HEK293 (cell line): ENCODE data around the gene BIVM.

Source experiments
- FEZF1 ChIP-seq: fragments of 450-650 bp; formaldehyde crosslinking; IDR thresholded peaks from 2 replicates; pipeline ENCODE4 v1.5.1; 2016; ENCODE audit warnings: missing biosample characterization, missing genetic modification characterization
- KLF8 ChIP-seq: fragments of 450-650 bp; formaldehyde crosslinking; IDR thresholded peaks from 2 replicates; pipeline ENCODE4 v1.5.1; 2016; ENCODE audit warnings: missing biosample characterization, missing genetic modification characterization
- KLF9 ChIP-seq: fragments of 450-650 bp; formaldehyde crosslinking; IDR thresholded peaks from 2 replicates; pipeline ENCODE4 v1.5.1; 2016; ENCODE audit warnings: missing biosample characterization, missing genetic modification characterization, low read depth
- ZEB2 ChIP-seq: fragments of 450-650 bp; formaldehyde crosslinking; IDR thresholded peaks from 2 replicates; pipeline ENCODE4 v1.5.1; 2016; ENCODE audit warnings: missing biosample characterization, missing genetic modification characterization
- ZFP37 ChIP-seq: fragments of 450-650 bp; formaldehyde crosslinking; IDR thresholded peaks from 2 replicates; pipeline ENCODE4 v1.5.1; 2016; ENCODE audit warnings: missing biosample characterization, missing genetic modification characterization
- ZNF214 ChIP-seq: fragments of 450-650 bp; formaldehyde crosslinking; IDR thresholded peaks from 2 replicates; pipeline ENCODE4 v1.5.1; 2017; ENCODE audit warnings: missing biosample characterization, mild to moderate bottlenecking, missing genetic modification characterization, borderline replicate concordance
- ZNF335 ChIP-seq: fragments of 450-650 bp; formaldehyde crosslinking; conservative IDR thresholded peaks from 2 replicates; pipeline ENCODE4 v1.5.1; 2016; ENCODE audit warnings: missing biosample characterization, missing genetic modification characterization
- ZNF341 ChIP-seq: fragments of 450-650 bp; formaldehyde crosslinking; IDR thresholded peaks from 2 replicates; pipeline ENCODE4; 2016; ENCODE audit warnings: low read depth, missing biosample characterization, missing genetic modification characterization
- ZNF473 ChIP-seq: fragments of 450-650 bp; formaldehyde crosslinking; IDR thresholded peaks from 2 replicates; pipeline ENCODE4 v1.5.1; 2017; ENCODE audit warnings: missing biosample characterization, missing genetic modification characterization
- ZNF48 ChIP-seq: fragments of 450-650 bp; formaldehyde crosslinking; IDR thresholded peaks from 2 replicates; pipeline ENCODE4 v1.5.1; 2016; ENCODE audit warnings: missing biosample characterization, missing genetic modification characterization
- ZNF521 ChIP-seq: fragments of 450-650 bp; formaldehyde crosslinking; IDR thresholded peaks from 2 replicates; pipeline ENCODE4 v1.5.1; 2017; ENCODE audit warnings: missing biosample characterization, mild to moderate bottlenecking, missing genetic modification characterization
- ZNF555 ChIP-seq: fragments of 450-650 bp; formaldehyde crosslinking; conservative IDR thresholded peaks from 2 replicates; pipeline ENCODE4 v1.5.1; 2017; ENCODE audit warnings: missing biosample characterization, mild to moderate bottlenecking, missing genetic modification characterization, inconsistent platforms
- ZNF560 ChIP-seq: fragments of 450-650 bp; formaldehyde crosslinking; IDR thresholded peaks from 2 replicates; pipeline ENCODE4 v1.5.1; 2017; ENCODE audit warnings: missing biosample characterization, missing genetic modification characterization, borderline replicate concordance
- ZNF629 ChIP-seq: fragments of 450-650 bp; formaldehyde crosslinking; IDR thresholded peaks from 2 replicates; pipeline ENCODE4 v1.5.1; 2017; ENCODE audit warnings: missing biosample characterization, missing genetic modification characterization
- ZNF660 ChIP-seq: fragments of 450-650 bp; IDR thresholded peaks from 2 replicates; pipeline ENCODE4 v1.5.1; 2018; ENCODE audit warnings: missing biosample characterization, mild to moderate bottlenecking, missing genetic modification characterization
- ZNF768 ChIP-seq: fragments of 450-650 bp; formaldehyde crosslinking; IDR thresholded peaks from 2 replicates; pipeline ENCODE4 v1.5.1; 2018; ENCODE audit warnings: missing biosample characterization, mild to moderate bottlenecking, missing genetic modification characterization
- ZNF837 ChIP-seq: fragments of 450-650 bp; formaldehyde crosslinking; IDR thresholded peaks from 2 replicates; pipeline ENCODE4 v1.5.1; 2016; ENCODE audit warnings: missing biosample characterization, missing genetic modification characterization
- ZSCAN30 ChIP-seq: fragments of 450-650 bp; IDR thresholded peaks from 2 replicates; pipeline ENCODE4 v1.5.1; 2018; ENCODE audit warnings: missing biosample characterization, mild to moderate bottlenecking, missing genetic modification characterization, moderate library complexity
- TF ChIP-seq, protein P1 (sequence below): fragments of 450-650 bp; formaldehyde crosslinking; IDR thresholded peaks from 2 replicates; pipeline ENCODE4 v1.5.1; 2016; ENCODE audit warnings: missing biosample characterization, missing genetic modification characterization
- TF ChIP-seq, protein P2 (sequence below): fragments of 450-650 bp; formaldehyde crosslinking; IDR thresholded peaks from 2 replicates; pipeline ENCODE4 v1.5.1; 2016; ENCODE audit warnings: missing biosample characterization, missing genetic modification characterization
- TF ChIP-seq, protein P3 (sequence below): fragments of 450-650 bp; formaldehyde crosslinking; IDR thresholded peaks from 2 replicates; pipeline ENCODE4 v1.5.1; 2016; ENCODE audit warnings: missing biosample characterization, missing genetic modification characterization, low read depth
- TF ChIP-seq, protein P4 (sequence below): fragments of 450-650 bp; formaldehyde crosslinking; IDR thresholded peaks from 2 replicates; pipeline ENCODE4 v1.5.1; 2016; ENCODE audit warnings: missing biosample characterization, missing genetic modification characterization, borderline replicate concordance
- TF ChIP-seq, protein P5 (sequence below): fragments of 450-650 bp; formaldehyde crosslinking; conservative IDR thresholded peaks from 2 replicates; pipeline ENCODE4 v1.5.1; 2016; ENCODE audit warnings: low read depth, missing biosample characterization, missing genetic modification characterization

The BIVM gene

DNA sequence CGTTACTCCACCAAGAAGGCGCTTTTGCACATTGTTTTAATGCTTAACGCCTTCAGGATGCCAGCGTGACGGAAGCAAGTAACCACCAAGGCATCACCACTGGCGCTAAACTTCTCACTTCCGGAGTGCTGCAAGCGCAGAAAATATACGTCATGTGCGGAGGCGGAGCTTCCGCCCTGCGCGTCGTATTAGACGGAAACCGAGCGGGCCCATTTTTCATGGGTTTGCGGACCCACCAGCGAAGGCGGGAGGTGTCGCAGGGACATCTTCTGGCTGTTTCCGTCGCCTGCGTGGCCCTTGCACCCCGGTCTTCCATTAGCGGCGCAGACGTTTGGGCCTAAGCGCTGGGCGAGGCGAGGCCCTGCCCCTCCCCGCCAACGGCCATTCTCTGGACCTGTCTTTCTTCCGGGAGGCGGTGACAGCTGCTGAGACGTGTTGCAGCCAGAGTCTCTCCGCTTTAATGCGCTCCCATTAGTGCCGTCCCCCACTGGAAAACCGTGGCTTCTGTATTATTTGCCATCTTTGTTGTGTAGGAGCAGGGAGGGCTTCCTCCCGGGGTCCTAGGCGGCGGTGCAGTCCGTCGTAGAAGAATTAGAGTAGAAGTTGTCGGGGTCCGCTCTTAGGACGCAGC is 46.8 kb downstream of the BIVM start, which contains the start of gene ERCC5 (continued):
- TF ChIP-seq, protein P1, sequence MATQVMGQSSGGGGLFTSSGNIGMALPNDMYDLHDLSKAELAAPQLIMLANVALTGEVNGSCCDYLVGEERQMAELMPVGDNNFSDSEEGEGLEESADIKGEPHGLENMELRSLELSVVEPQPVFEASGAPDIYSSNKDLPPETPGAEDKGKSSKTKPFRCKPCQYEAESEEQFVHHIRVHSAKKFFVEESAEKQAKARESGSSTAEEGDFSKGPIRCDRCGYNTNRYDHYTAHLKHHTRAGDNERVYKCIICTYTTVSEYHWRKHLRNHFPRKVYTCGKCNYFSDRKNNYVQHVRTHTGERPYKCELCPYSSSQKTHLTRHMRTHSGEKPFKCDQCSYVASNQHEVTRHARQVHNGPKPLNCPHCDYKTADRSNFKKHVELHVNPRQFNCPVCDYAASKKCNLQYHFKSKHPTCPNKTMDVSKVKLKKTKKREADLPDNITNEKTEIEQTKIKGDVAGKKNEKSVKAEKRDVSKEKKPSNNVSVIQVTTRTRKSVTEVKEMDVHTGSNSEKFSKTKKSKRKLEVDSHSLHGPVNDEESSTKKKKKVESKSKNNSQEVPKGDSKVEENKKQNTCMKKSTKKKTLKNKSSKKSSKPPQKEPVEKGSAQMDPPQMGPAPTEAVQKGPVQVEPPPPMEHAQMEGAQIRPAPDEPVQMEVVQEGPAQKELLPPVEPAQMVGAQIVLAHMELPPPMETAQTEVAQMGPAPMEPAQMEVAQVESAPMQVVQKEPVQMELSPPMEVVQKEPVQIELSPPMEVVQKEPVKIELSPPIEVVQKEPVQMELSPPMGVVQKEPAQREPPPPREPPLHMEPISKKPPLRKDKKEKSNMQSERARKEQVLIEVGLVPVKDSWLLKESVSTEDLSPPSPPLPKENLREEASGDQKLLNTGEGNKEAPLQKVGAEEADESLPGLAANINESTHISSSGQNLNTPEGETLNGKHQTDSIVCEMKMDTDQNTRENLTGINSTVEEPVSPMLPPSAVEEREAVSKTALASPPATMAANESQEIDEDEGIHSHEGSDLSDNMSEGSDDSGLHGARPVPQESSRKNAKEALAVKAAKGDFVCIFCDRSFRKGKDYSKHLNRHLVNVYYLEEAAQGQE (tag by site-specific recombination), result peak; percentile 17; the same call in 1 of the 2 replicates
- peak; percentile 63; the same call in 1 of the 2 replicates for TF ChIP-seq ZNF660 (tag by site-specific recombination)
- peak; percentile 84 for TF ChIP-seq ZFP37 (tag by site-specific recombination)
- peak; percentile 35 for TF ChIP-seq FEZF1 (tag by site-specific recombination)
- TF ChIP-seq ZNF768, result no peak
- no peak for TF ChIP-seq ZNF555
- no peak for TF ChIP-seq ZNF214 (tag by site-specific recombination)
- peak; percentile 95 for TF ChIP-seq ZEB2 (tag by site-specific recombination)
- TF ChIP-seq KLF9, result peak; percentile 47
- TF ChIP-seq ZNF837, result no peak
- TF ChIP-seq, protein P2, sequence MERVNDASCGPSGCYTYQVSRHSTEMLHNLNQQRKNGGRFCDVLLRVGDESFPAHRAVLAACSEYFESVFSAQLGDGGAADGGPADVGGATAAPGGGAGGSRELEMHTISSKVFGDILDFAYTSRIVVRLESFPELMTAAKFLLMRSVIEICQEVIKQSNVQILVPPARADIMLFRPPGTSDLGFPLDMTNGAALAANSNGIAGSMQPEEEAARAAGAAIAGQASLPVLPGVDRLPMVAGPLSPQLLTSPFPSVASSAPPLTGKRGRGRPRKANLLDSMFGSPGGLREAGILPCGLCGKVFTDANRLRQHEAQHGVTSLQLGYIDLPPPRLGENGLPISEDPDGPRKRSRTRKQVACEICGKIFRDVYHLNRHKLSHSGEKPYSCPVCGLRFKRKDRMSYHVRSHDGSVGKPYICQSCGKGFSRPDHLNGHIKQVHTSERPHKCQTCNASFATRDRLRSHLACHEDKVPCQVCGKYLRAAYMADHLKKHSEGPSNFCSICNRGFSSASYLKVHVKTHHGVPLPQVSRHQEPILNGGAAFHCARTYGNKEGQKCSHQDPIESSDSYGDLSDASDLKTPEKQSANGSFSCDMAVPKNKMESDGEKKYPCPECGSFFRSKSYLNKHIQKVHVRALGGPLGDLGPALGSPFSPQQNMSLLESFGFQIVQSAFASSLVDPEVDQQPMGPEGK (tag by site-specific recombination), result peak; percentile 95
- no peak for TF ChIP-seq ZNF48 (tag by site-specific recombination)
- TF ChIP-seq KLF8 (tag by site-specific recombination), result peak; percentile 82
- TF ChIP-seq, protein P3, sequence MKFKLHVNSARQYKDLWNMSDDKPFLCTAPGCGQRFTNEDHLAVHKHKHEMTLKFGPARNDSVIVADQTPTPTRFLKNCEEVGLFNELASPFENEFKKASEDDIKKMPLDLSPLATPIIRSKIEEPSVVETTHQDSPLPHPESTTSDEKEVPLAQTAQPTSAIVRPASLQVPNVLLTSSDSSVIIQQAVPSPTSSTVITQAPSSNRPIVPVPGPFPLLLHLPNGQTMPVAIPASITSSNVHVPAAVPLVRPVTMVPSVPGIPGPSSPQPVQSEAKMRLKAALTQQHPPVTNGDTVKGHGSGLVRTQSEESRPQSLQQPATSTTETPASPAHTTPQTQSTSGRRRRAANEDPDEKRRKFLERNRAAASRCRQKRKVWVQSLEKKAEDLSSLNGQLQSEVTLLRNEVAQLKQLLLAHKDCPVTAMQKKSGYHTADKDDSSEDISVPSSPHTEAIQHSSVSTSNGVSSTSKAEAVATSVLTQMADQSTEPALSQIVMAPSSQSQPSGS (tag by site-specific recombination), result peak; percentile 68; the same call in 1 of the 2 replicates
- TF ChIP-seq ZNF335 (tag by site-specific recombination), result peak; percentile 91
- TF ChIP-seq, protein P4, sequence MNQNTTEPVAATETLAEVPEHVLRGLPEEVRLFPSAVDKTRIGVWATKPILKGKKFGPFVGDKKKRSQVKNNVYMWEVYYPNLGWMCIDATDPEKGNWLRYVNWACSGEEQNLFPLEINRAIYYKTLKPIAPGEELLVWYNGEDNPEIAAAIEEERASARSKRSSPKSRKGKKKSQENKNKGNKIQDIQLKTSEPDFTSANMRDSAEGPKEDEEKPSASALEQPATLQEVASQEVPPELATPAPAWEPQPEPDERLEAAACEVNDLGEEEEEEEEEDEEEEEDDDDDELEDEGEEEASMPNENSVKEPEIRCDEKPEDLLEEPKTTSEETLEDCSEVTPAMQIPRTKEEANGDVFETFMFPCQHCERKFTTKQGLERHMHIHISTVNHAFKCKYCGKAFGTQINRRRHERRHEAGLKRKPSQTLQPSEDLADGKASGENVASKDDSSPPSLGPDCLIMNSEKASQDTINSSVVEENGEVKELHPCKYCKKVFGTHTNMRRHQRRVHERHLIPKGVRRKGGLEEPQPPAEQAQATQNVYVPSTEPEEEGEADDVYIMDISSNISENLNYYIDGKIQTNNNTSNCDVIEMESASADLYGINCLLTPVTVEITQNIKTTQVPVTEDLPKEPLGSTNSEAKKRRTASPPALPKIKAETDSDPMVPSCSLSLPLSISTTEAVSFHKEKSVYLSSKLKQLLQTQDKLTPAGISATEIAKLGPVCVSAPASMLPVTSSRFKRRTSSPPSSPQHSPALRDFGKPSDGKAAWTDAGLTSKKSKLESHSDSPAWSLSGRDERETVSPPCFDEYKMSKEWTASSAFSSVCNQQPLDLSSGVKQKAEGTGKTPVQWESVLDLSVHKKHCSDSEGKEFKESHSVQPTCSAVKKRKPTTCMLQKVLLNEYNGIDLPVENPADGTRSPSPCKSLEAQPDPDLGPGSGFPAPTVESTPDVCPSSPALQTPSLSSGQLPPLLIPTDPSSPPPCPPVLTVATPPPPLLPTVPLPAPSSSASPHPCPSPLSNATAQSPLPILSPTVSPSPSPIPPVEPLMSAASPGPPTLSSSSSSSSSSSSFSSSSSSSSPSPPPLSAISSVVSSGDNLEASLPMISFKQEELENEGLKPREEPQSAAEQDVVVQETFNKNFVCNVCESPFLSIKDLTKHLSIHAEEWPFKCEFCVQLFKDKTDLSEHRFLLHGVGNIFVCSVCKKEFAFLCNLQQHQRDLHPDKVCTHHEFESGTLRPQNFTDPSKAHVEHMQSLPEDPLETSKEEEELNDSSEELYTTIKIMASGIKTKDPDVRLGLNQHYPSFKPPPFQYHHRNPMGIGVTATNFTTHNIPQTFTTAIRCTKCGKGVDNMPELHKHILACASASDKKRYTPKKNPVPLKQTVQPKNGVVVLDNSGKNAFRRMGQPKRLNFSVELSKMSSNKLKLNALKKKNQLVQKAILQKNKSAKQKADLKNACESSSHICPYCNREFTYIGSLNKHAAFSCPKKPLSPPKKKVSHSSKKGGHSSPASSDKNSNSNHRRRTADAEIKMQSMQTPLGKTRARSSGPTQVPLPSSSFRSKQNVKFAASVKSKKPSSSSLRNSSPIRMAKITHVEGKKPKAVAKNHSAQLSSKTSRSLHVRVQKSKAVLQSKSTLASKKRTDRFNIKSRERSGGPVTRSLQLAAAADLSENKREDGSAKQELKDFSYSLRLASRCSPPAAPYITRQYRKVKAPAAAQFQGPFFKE (tag by site-specific recombination), result no peak
- no peak for TF ChIP-seq ZNF560 (tag by site-specific recombination)
- TF ChIP-seq ZNF629 (tag by site-specific recombination), result peak; percentile 99
- TF ChIP-seq, protein P5, sequence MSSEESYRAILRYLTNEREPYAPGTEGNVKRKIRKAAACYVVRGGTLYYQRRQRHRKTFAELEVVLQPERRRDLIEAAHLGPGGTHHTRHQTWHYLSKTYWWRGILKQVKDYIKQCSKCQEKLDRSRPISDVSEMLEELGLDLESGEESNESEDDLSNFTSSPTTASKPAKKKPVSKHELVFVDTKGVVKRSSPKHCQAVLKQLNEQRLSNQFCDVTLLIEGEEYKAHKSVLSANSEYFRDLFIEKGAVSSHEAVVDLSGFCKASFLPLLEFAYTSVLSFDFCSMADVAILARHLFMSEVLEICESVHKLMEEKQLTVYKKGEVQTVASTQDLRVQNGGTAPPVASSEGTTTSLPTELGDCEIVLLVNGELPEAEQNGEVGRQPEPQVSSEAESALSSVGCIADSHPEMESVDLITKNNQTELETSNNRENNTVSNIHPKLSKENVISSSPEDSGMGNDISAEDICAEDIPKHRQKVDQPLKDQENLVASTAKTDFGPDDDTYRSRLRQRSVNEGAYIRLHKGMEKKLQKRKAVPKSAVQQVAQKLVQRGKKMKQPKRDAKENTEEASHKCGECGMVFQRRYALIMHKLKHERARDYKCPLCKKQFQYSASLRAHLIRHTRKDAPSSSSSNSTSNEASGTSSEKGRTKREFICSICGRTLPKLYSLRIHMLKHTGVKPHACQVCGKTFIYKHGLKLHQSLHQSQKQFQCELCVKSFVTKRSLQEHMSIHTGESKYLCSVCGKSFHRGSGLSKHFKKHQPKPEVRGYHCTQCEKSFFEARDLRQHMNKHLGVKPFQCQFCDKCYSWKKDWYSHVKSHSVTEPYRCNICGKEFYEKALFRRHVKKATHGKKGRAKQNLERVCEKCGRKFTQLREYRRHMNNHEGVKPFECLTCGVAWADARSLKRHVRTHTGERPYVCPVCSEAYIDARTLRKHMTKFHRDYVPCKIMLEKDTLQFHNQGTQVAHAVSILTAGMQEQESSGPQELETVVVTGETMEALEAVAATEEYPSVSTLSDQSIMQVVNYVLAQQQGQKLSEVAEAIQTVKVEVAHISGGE (tag by site-specific recombination), result peak; percentile 93
- no peak for TF ChIP-seq ZNF473
- no peak for TF ChIP-seq ZNF521 (tag by site-specific recombination)
- peak; percentile 84 for TF ChIP-seq ZSCAN30 (tag by site-specific recombination)
- peak; percentile 100 for TF ChIP-seq ZNF341 (tag by site-specific recombination)
